H1 (cell line): ENCODE measurements around the gene PEX12. TPM values are rescaled to one million over a fixed set of nuclear protein-coding genes. Genes with fewer than 3 reads are reported as not detected.

Source experiments
- ASH2L ChIP-seq: fragments of 200-600, 300-600 bp; sonication (generic); IDR thresholded peaks from one replicate; pipeline ENCODE4 v1.7.1; 2017; ENCODE audit warnings: low read length
- HDAC2 ChIP-seq, 2 experiments: fragments of 300-600 bp in 1 of 2; sonication (generic) in 1 of 2; IDR thresholded peaks; 2 replicates each; pipeline ENCODE4 v1.6.1; 2011 to 2012; ENCODE audit warnings: low read depth in 2 of 2, low read length in 2 of 2, mild to moderate bottlenecking in 2 of 2, moderate library complexity in 2 of 2, borderline replicate concordance in 1 of 2, inconsistent platforms in 1 of 2
- NRF1 ChIP-seq: IDR thresholded peaks from 2 replicates; pipeline ENCODE4 v1.6.1; 2011; ENCODE audit warnings: mild to moderate bottlenecking, low read depth, low read length, improper control_type of control experiment
- POLR2A ChIP-seq, 2 experiments: IDR thresholded peaks; 1 replicate in 1 of 2; 2 replicates in 1 of 2; pipeline ENCODE4 v1.6.1; 2011; ENCODE audit warnings: low read depth in 2 of 2, low read length in 2 of 2, mild to moderate bottlenecking in 2 of 2; ENCODE audit errors: control extremely low read depth in 1 of 2
- POU5F1 ChIP-seq: IDR thresholded peaks from 2 replicates; pipeline ENCODE4 v1.6.1; 2011; ENCODE audit warnings: low read depth, mild to moderate bottlenecking, low read length, moderate library complexity
- RAD21 ChIP-seq, 2 experiments: IDR thresholded peaks in 1 of 2; conservative IDR thresholded peaks in 1 of 2; 2 replicates each; pipeline ENCODE4 v1.6.1; 2011; ENCODE audit warnings: low read depth in 2 of 2, low read length in 2 of 2, improper control_type of control experiment in 1 of 2, inconsistent platforms in 1 of 2, mild to moderate bottlenecking in 1 of 2, moderate library complexity in 1 of 2
- SIRT6 ChIP-seq: IDR thresholded peaks from one replicate; pipeline ENCODE4 v1.7.1; 2012; ENCODE audit warnings: low read length, inconsistent platforms
- SP1 ChIP-seq: IDR thresholded peaks from 2 replicates; pipeline ENCODE4 v1.6.1; 2011; ENCODE audit warnings: low read depth, low read length
- SP2 ChIP-seq: IDR thresholded peaks from 2 replicates; pipeline ENCODE4 v1.6.1; 2012; ENCODE audit warnings: mild to moderate bottlenecking, low read length, inconsistent platforms
- SP4 ChIP-seq: IDR thresholded peaks from 2 replicates; pipeline ENCODE4 v1.6.1; 2012; ENCODE audit warnings: low read length, inconsistent platforms
- polyA plus RNA-seq, 7 experiments: library from polyadenylated mRNA; depleted of rRNA in 3 of 7; stranded (reverse) in 5 of 7; unstranded in 2 of 7; fragments of >200 nt in 5 of 7; fragments of 200-250 nt in 2 of 7; gene quantifications; 1 replicate in 5 of 7; 2 replicates in 1 of 7; 4 replicates in 1 of 7; pipeline versions ENCODE4 v1.2.1 to v1.2.3, GENCODE V29; 2011 to 2013; ENCODE audit warnings: missing spikeins in 2 of 7, mixed read lengths in 2 of 7
- total RNA-seq: library from RNA; stranded (reverse); fragmentation: NEBNext Ultra II Directional; extraction: Animal tissue kit (Norgen Biotek cat#: 25700); gene quantifications from 2 replicates; pipeline ENCODE4 v1.2.1, GENCODE V29; 2021
- TF ChIP-seq, protein P1 (sequence below): fragments of 300-600 bp; sonication (generic); IDR thresholded peaks from 2 replicates; pipeline ENCODE4 v1.7.1; 2012; ENCODE audit warnings: low read length, moderate library complexity, mild to moderate bottlenecking, inconsistent platforms; ENCODE audit not compliant: insufficient replicate concordance

Gene PEX12
- total and polyA plus RNA-seq, 2 of the 8 experiments (the other 6 are each of a cell fraction or from before 2014, with no cell fraction given), result 3.0 to 5.9 TPM

DNA sequence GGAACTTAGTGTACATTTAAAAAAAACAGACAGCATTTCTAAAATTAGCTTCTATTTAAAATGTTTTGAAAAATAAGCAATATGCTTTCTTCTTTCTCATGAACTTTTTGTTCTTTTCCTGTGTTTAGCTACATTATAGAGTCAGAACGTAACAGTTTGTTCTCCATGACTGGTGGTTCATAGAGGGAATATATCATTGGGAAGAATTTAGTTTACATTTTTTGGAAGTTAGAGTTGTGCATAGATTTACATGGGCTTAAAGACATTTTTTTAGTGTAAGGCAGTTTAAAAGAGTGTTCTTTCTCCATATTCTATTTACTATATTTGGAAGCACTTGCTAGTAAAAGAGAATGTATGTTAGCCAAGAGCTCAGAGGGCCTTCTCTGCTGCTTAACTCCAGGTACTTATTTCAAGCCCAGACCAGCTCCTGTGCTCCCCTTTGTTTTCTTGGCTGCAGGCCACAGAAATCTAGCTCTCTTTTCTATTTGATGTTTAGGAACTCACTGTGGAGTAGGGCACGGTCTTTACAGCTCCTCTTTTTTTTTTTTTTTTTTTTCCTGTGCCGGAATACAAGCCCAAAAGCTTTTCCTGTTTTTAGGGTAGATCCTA, 29.0 kb upstream of the PEX12 start (continued):
- TF ChIP-seq, protein P1, sequence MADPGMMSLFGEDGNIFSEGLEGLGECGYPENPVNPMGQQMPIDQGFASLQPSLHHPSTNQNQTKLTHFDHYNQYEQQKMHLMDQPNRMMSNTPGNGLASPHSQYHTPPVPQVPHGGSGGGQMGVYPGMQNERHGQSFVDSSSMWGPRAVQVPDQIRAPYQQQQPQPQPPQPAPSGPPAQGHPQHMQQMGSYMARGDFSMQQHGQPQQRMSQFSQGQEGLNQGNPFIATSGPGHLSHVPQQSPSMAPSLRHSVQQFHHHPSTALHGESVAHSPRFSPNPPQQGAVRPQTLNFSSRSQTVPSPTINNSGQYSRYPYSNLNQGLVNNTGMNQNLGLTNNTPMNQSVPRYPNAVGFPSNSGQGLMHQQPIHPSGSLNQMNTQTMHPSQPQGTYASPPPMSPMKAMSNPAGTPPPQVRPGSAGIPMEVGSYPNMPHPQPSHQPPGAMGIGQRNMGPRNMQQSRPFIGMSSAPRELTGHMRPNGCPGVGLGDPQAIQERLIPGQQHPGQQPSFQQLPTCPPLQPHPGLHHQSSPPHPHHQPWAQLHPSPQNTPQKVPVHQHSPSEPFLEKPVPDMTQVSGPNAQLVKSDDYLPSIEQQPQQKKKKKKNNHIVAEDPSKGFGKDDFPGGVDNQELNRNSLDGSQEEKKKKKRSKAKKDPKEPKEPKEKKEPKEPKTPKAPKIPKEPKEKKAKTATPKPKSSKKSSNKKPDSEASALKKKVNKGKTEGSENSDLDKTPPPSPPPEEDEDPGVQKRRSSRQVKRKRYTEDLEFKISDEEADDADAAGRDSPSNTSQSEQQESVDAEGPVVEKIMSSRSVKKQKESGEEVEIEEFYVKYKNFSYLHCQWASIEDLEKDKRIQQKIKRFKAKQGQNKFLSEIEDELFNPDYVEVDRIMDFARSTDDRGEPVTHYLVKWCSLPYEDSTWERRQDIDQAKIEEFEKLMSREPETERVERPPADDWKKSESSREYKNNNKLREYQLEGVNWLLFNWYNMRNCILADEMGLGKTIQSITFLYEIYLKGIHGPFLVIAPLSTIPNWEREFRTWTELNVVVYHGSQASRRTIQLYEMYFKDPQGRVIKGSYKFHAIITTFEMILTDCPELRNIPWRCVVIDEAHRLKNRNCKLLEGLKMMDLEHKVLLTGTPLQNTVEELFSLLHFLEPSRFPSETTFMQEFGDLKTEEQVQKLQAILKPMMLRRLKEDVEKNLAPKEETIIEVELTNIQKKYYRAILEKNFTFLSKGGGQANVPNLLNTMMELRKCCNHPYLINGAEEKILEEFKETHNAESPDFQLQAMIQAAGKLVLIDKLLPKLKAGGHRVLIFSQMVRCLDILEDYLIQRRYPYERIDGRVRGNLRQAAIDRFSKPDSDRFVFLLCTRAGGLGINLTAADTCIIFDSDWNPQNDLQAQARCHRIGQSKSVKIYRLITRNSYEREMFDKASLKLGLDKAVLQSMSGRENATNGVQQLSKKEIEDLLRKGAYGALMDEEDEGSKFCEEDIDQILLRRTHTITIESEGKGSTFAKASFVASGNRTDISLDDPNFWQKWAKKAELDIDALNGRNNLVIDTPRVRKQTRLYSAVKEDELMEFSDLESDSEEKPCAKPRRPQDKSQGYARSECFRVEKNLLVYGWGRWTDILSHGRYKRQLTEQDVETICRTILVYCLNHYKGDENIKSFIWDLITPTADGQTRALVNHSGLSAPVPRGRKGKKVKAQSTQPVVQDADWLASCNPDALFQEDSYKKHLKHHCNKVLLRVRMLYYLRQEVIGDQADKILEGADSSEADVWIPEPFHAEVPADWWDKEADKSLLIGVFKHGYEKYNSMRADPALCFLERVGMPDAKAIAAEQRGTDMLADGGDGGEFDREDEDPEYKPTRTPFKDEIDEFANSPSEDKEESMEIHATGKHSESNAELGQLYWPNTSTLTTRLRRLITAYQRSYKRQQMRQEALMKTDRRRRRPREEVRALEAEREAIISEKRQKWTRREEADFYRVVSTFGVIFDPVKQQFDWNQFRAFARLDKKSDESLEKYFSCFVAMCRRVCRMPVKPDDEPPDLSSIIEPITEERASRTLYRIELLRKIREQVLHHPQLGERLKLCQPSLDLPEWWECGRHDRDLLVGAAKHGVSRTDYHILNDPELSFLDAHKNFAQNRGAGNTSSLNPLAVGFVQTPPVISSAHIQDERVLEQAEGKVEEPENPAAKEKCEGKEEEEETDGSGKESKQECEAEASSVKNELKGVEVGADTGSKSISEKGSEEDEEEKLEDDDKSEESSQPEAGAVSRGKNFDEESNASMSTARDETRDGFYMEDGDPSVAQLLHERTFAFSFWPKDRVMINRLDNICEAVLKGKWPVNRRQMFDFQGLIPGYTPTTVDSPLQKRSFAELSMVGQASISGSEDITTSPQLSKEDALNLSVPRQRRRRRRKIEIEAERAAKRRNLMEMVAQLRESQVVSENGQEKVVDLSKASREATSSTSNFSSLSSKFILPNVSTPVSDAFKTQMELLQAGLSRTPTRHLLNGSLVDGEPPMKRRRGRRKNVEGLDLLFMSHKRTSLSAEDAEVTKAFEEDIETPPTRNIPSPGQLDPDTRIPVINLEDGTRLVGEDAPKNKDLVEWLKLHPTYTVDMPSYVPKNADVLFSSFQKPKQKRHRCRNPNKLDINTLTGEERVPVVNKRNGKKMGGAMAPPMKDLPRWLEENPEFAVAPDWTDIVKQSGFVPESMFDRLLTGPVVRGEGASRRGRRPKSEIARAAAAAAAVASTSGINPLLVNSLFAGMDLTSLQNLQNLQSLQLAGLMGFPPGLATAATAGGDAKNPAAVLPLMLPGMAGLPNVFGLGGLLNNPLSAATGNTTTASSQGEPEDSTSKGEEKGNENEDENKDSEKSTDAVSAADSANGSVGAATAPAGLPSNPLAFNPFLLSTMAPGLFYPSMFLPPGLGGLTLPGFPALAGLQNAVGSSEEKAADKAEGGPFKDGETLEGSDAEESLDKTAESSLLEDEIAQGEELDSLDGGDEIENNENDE, result no peak
- TF ChIP-seq NRF1 (no peak), HDAC2 (IDR thresholded peaks at IDR 0.05; ENCODE audit: borderline replicate concordance in 1 of 2, low read depth in 2 of 2, low read length in 2 of 2) (no peak), POU5F1 (no peak), POLR2A (IDR thresholded peaks at IDR 0.05; ENCODE audit: control extremely low read depth in 1 of 2, low read depth in 2 of 2, low read length in 2 of 2) (no peak), SP1 (no peak), SP4 (no peak), SP2 (no peak), ASH2L (no peak), RAD21 (IDR thresholded peaks at IDR 0.05 in 1 of 2, conservative IDR thresholded peaks at IDR 0.05 in 1 of 2; ENCODE audit: low read depth in 2 of 2, low read length in 2 of 2) (no peak), SIRT6 (no peak)
